GM10248 (cell line): ENCODE measurements around the gene NR2F1-AS1.

Experiments used
- CTCF ChIA-PET: fragments of 300-600 bp; sonication (Branson Sonifier 250); formaldehyde crosslinking; extraction: SDS; loops from one replicate; lab custom pipeline; 2021; ENCODE audit warnings: antibody characterized with exemption; lab: Yijun Ruan, JAX
- POLR2A ChIA-PET: fragments of 350-650 bp; sonication (Branson Sonifier 250); formaldehyde crosslinking; extraction: SDS; loops from one replicate; lab custom pipeline; 2020; ENCODE audit warnings: antibody characterized with exemption; lab: Yijun Ruan, JAX
- DNase-seq: peaks from one replicate; pipeline ENCODE4 v3.0.0; 2012; ENCODE audit errors: extremely low spot score
- TF ChIP-seq, protein P1 (sequence below): IDR thresholded peaks from 2 replicates; pipeline ENCODE4 v1.5.1; 2012; ENCODE audit warnings: mild to moderate bottlenecking, low read depth; ENCODE audit errors: extremely low read depth, missing control alignments, control extremely low read depth

The NR2F1-AS1 gene

DNA sequence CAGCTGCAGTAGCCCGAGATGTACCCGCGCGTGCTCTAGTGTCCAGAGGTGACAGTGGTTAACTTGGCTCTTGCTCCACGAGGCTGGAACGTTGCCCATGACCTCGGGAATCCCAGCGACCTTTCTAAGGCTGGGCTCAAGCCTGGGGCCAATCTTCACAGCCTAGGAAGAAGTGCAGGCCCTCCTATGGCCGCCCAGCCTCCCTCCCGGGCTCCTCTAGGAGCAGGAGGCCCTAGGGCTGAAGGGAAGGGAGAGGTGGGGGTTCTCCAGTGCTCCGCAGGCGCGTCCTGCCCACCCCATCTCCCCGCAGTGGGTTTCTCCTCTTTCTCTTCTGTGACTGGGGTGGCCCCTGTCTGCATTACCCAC lies 15.3 kb upstream of the NR2F1-AS1 start:
- ChIA-PET CTCF (interaction anchor here (1.3 to 2.7 kb wide), 2 partner anchors 11 to 13 kb away, joined by 4 to 12 read pairs; partner anchors contain the start of gene NR2F1), POLR2A (no interaction called here)
- TF ChIP-seq, protein P1, sequence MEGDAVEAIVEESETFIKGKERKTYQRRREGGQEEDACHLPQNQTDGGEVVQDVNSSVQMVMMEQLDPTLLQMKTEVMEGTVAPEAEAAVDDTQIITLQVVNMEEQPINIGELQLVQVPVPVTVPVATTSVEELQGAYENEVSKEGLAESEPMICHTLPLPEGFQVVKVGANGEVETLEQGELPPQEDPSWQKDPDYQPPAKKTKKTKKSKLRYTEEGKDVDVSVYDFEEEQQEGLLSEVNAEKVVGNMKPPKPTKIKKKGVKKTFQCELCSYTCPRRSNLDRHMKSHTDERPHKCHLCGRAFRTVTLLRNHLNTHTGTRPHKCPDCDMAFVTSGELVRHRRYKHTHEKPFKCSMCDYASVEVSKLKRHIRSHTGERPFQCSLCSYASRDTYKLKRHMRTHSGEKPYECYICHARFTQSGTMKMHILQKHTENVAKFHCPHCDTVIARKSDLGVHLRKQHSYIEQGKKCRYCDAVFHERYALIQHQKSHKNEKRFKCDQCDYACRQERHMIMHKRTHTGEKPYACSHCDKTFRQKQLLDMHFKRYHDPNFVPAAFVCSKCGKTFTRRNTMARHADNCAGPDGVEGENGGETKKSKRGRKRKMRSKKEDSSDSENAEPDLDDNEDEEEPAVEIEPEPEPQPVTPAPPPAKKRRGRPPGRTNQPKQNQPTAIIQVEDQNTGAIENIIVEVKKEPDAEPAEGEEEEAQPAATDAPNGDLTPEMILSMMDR = no peak
- DNase-seq = no peak

DNA sequence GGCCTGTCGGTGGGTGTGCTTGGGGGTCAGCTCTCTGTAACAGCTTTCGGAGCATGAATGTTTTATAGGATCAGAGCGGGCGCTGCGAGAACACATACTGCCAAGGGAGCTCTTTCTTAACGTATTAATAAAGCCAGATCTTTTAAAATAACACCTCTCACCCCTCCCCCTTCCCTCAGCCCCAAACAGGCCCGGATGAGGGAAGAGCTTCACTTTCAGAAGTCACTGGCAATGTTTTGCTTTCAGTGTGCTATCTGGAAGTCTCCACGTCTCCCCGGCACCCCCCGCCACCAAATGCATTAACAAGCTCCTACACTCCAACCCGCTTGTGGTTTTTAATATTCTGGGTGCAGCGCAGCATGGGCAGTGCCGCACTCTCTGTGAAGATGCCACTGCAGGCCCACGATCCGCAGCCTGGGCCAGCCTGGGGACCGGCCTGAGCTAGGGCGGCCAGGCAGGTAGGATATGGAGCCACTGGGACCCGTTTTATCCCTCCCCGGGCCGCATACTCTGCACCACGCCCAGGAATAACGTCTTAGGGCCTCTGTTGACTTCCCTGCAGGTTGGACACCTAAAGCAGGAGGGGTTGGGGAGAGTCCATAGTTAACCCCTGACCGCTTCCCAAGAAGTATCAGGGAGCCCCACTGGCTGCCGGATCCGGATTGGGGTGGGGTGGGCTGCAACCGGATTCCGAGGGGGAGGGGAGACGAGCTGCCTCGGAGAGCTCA lies 14.6 kb upstream of the NR2F1-AS1 start:
- ChIA-PET POLR2A (no interaction called here), CTCF (interaction anchor here (1.3 to 2.7 kb wide), 2 partner anchors 12 to 13 kb away, joined by 4 to 12 read pairs; partner anchors contain the start of gene NR2F1)
- DNase-seq = no peak
- TF ChIP-seq, protein P1 = no peak

DNA sequence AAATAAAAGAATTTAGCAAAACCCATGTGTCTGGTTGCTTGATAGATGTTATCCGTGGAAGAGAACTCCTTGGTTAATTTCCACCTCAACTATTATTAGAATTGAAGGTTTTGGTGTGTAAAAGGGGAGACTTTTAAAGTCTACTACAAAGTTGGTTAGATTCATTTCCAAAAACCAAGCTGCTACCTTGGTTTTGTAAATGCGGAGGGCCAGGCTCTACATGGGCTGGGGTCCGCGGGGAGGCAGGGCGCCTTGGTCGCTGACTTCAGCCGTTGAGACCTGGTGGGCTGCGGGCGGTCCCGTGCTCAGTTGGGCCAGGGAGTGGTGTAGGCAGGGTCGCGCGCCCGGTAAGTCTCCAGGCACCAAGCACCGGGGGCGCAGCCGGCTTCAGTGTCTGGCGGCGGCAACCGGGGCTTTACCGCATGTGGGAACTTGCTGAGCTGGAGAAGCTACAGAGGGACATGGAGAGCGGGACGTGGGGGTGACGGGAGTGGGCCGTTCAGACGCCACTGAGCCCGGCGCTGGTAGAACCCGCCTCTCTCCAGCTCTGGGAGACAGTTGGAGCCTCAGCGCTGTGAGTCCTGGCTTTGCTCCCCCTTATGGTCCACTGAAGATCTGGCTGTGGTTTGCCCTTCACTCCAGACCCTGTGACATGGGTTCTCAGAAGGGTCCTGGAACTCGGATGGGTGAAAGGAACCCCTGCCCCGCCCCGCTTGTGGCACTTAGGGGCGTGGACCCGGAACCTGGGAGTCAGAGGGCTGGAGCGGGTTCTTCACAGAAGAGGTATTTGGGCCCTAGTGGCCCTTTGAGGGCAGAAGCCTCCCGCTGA lies 13.8 kb upstream of the NR2F1-AS1 start:
- no peak for DNase-seq
- CTCF ChIA-PET = interaction anchor here (2.7 kb wide), 1 partner anchor 13 kb away, joined by 12 read pairs; no protein-coding TSS in a partner anchor
- POLR2A ChIA-PET = no interaction called here
- TF ChIP-seq, protein P1 = no peak

DNA sequence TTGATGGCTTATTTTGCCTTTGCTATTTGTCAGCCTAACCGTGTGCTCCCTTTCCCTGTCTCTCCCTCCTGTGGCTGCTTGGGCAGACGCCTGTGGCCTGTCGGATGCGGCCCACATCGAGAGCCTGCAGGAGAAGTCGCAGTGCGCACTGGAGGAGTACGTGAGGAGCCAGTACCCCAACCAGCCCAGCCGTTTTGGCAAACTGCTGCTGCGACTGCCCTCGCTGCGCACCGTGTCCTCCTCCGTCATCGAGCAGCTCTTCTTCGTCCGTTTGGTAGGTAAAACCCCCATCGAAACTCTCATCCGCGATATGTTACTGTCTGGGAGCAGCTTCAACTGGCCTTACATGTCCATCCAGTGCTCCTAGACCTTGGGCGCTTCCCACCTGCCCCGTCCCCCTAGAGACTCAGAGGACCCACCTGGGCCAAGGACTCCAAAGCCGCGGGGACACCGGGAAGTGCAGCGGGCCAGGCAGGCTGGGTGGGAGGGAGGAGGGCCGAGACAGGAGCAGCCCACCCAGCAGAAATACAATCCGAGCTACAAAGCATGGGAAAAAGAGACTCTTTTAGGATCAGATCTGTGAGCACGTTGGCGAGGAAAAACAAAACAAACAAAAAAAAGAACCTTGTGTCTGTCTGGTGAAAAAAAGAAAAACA lies 12.6 kb upstream of the NR2F1-AS1 start:
- TF ChIP-seq, protein P1 = no peak
- DNase-seq = no peak
- ChIA-PET CTCF (interaction anchor here (1.1 kb wide), 2 partner anchors 9 to 33 kb away, joined by 3 read pairs; no protein-coding TSS in a partner anchor), POLR2A (no interaction called here)

DNA sequence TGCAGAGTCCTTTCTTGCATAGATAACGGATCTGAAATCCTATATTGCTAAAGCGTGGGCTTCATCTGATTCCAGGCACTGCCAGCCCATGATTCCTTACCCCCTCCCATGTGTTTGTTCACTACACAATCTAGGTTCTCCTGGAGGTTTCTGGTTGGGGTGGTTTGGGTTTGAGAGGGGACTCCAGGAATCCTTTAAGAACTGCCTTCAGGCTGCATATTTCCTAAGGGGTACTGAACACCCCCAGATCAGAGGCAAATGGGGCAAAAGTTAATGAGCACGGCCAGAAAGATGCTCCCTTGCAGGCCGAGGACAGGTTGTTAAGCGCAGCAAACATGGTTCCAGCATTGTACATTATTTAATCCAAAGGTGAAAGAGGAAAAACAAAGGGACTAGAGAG lies 11.9 kb upstream of the NR2F1-AS1 start:
- CTCF ChIA-PET = interaction anchor here (1.1 to 1.8 kb wide), 4 partner anchors 8 to 32 kb away, joined by 3 to 13 read pairs (median 4); no protein-coding TSS in a partner anchor
- TF ChIP-seq, protein P1 = no peak

DNA sequence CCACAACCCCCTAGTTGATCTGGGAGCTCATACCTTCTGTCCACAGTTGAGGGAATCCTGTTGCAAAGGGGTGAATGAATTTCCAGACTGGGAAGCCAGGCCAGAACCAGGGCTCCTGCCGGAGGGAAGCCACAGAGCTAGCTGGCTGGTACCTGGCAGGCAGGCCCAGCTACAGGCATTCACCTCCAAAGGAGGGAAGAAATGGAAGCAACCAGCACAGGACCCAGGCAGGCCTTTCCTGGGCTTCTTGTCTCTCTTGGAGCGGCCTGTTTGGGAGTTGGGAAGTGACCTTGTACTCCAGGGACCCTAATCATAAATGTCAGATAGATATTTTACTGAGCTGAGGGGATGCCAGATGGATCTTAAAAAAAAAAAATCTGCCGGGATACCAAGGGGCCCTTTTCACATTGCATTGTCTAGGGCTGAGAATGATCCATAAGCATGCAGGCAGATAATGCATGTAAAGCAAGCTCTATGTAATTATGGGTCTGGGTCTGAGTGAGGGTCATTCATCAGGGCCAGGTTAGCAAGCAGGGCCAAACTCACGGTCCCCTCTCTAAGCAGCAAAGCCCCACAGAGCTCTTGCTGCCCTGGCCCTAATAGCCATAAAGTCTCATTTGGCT lies 10.4 kb upstream of the NR2F1-AS1 start:
- TF ChIP-seq, protein P1 = no peak
- ChIA-PET CTCF (interaction anchor here (1.7 to 1.8 kb wide), 2 partner anchors 15 to 17 kb away, joined by 5 to 13 read pairs; no protein-coding TSS in a partner anchor), POLR2A (no interaction called here)
- DNase-seq = no peak

More for the DNA sequence above, 11.9 kb upstream of the NR2F1-AS1 start:
- POLR2A ChIA-PET = interaction anchor here (0.6 kb wide), 1 partner anchor 443 kb away, joined by 4 read pairs; no protein-coding TSS in a partner anchor
- no peak for DNase-seq
